Lung (tissue), 12 donors: ENCODE measurements around the gene COPA. TPM values are rescaled to one million over a fixed set of nuclear protein-coding genes. Genes with fewer than 3 reads are reported as not detected.

Experiments used
- ATAC-seq: fragments of 200-7000 bp; cut with Tn5 transposase; one replicate; pipeline ENCODE4 v1.9.1; 2020; ENCODE audit warnings: moderate number of reproducible peaks; ENCODE audit not compliant: insufficient read depth, low FRiP score
- DNase-seq, 3 donors: peaks; one replicate each; pipeline ENCODE4 v3.0.0-alpha.2; 2013 to 2017
- H3K27ac ChIP-seq, 2 donors: one replicate each; pipeline ENCODE4 v1.5.1; 2013; ENCODE audit warnings: mild to moderate bottlenecking in 2 of 2, moderate library complexity in 2 of 2, control low read depth in 1 of 2, inconsistent platforms in 1 of 2, low read depth in 1 of 2, low read length in 1 of 2
- H3K27me3 ChIP-seq, 3 donors: one replicate each; pipeline ENCODE4 v1.5.1; 2013; ENCODE audit warnings: low read length in 2 of 3; ENCODE audit not compliant: control insufficient read depth in 3 of 3, insufficient read depth in 3 of 3
- H3K36me3 ChIP-seq, 4 donors: one replicate each; pipeline ENCODE4 v1.5.1; 2013; ENCODE audit warnings: low read length in 4 of 4, mild to moderate bottlenecking in 1 of 4, moderate library complexity in 1 of 4; ENCODE audit not compliant: control insufficient read depth in 4 of 4, insufficient read depth in 4 of 4
- H3K4me1 ChIP-seq, 5 donors: one replicate each; pipeline ENCODE4 v1.5.1; 2013; ENCODE audit warnings: low read length in 5 of 5, mild to moderate bottlenecking in 2 of 5, moderate library complexity in 1 of 5; ENCODE audit not compliant: control insufficient read depth in 5 of 5, insufficient read depth in 5 of 5
- H3K4me3 ChIP-seq: one replicate; pipeline ENCODE4 v1.5.1; 2013; ENCODE audit warnings: mild to moderate bottlenecking, control low read depth, moderate library complexity
- H3K9ac ChIP-seq, 2 donors: one replicate each; pipeline ENCODE4 v1.5.1; 2013; ENCODE audit warnings: low read length in 2 of 2, control low read depth in 1 of 2; ENCODE audit not compliant: insufficient read depth in 1 of 2
- H3K9me3 ChIP-seq, 4 donors: one replicate each; pipeline ENCODE4 v1.5.1; 2013; ENCODE audit warnings: low read length in 3 of 4, mild to moderate bottlenecking in 1 of 4, moderate library complexity in 1 of 4; ENCODE audit not compliant: control insufficient read depth in 4 of 4, insufficient read depth in 3 of 4
- CTCF ChIP-seq: IDR thresholded peaks from 2 replicates; pipeline ENCODE4 v1.5.1; 2012; ENCODE audit warnings: mild to moderate bottlenecking; ENCODE audit errors: control extremely low read depth, extremely low read depth
- WGBS, 2 donors: extraction: QIAGEN DNeasy Blood & Tissue Kit; methylation state at CpG; one replicate each; pipeline ENCODE4 v1.1.7; 2013; 5-methylcytosine and 5-hydroxymethylcytosine counted together
- polyA plus RNA-seq, 2 donors: library from polyadenylated mRNA; stranded (reverse); fragments of 200-250 nt; gene quantifications; one replicate each; pipeline ENCODE4 v1.2.1, GENCODE V29; 2013
- total RNA-seq, 2 donors: library from RNA; depleted of rRNA in 1 of 2; stranded (reverse); fragments of >200 nt in 1 of 2; gene quantifications; one replicate each; pipeline ENCODE4 v1.2.1, GENCODE V29; 2014 to 2021
- donor health status: control.
- donor health status: control.
- donor health status: Bipolar disorder and iron deficiency.
- donor health status: healthy.
- donor health status: DM: yes; HTN: yes; CAD: no.

COPA gene
- total and polyA plus RNA-seq, 4 donors, result 64.6 to 159 (median 125) TPM

GRCh38 chr1:160361814-160362167 lies 18.7 kb upstream of the COPA start:
- TF ChIP-seq CTCF, result no peak
- H3K9ac ChIP-seq, result no peak overlapping the region
- DNase-seq, result no peak
- peaks cover 0 to 3% (median 0%) of the 10 kb centered on the region in 3 donors for H3K27me3 ChIP-seq
- H3K9me3 ChIP-seq, result peaks cover 0 to 2% (median 0%) of the 10 kb centered on the region in 4 donors
- ATAC-seq, result no peak
- peaks cover 4 to 28% (median 13%) of the 10 kb centered on the region in 4 donors for H3K36me3 ChIP-seq
- no peak overlapping the region for H3K27ac ChIP-seq
- H3K4me3 ChIP-seq, result no peak overlapping the region
- H3K4me1 ChIP-seq, result no peaks in the 10 kb centered on the region
- 80 to 90% methylated on average over 4 of the region's 4 CpGs for WGBS, 2 donors

GRCh38 chr1:160361199-160361598 lies 18.1 kb upstream of the COPA start:
- 82 to 89% methylated on average over 2 of the region's 2 CpGs for WGBS, 2 donors

GRCh38 chr1:160360227-160360695 lies 17.2 kb upstream of the COPA start:
- no peaks in the 10 kb centered on the region for H3K27me3 ChIP-seq
- H3K4me3 ChIP-seq, result no peak overlapping the region
- no peak overlapping the region for H3K9ac ChIP-seq
- no peak for DNase-seq
- H3K9me3 ChIP-seq, result peaks cover 0 to 2% (median 0%) of the 10 kb centered on the region in 4 donors
- no peaks in the 10 kb centered on the region for H3K4me1 ChIP-seq
- no peak overlapping the region for H3K27ac ChIP-seq
- WGBS, 2 donors, result 87 to 90% methylated on average over 8 of the region's 8 CpGs
- no peak for ATAC-seq
- no peak for TF ChIP-seq CTCF
- peaks cover 16 to 42% (median 23%) of the 10 kb centered on the region in 4 donors for H3K36me3 ChIP-seq

More at GRCh38 chr1:160361199-160361598, 18.1 kb upstream of the COPA start:
- no peak overlapping the region for H3K9ac ChIP-seq
- peaks cover 0 to 2% (median 0%) of the 10 kb centered on the region in 4 donors for H3K9me3 ChIP-seq
- no peaks in the 10 kb centered on the region for H3K4me1 ChIP-seq
- peaks cover 7 to 32% (median 16%) of the 10 kb centered on the region in 4 donors for H3K36me3 ChIP-seq
- TF ChIP-seq CTCF, result no peak
- H3K27me3 ChIP-seq, result peaks cover 0 to 3% (median 0%) of the 10 kb centered on the region in 3 donors
- no peak for DNase-seq
- H3K27ac ChIP-seq, result no peak overlapping the region
- no peak for ATAC-seq
- H3K4me3 ChIP-seq, result no peak overlapping the region
